ENCODE data around the gene CEP112. TPM values are rescaled to one million over a fixed set of nuclear protein-coding genes. Genes with fewer than 3 reads are reported as not detected.

Gene CEP112
- total and polyA plus RNA-seq, 2 donors (not counting 3 experiments of a cell fraction or from before 2014, with no cell fraction given), result 1.5 to 25.3 TPM

- no peak overlapping the region for H3K9ac ChIP-seq (replicated peaks; ENCODE audit: extremely low read depth, insufficient read depth, low read length)
- H3K27me3 ChIP-seq (ENCODE audit: control insufficient read depth in 2 of 2, insufficient read depth in 2 of 2, low read length in 2 of 2), result no peaks in the 10 kb centered on the region
- BruUV-seq (replicated peaks), result no TSS peak
- H3K79me2 ChIP-seq (ENCODE audit: control insufficient read depth, insufficient read depth, low read length), result no peaks in the 10 kb centered on the region
- no peak for FAIRE-seq
- no peak overlapping the region for H3K4me2 ChIP-seq (ENCODE audit: insufficient read depth, low read length)
- TF ChIP-seq MAX (IDR thresholded peaks at IDR 0.05; ENCODE audit: insufficient read depth, insufficient read length), result no peak
- TF ChIP-seq GATA2 (IDR thresholded peaks at IDR 0.05; ENCODE audit: insufficient read depth, insufficient read length, low read depth, low read length), result no peak
- TF ChIP-seq POLR2AphosphoS5 (IDR thresholded peaks at IDR 0.05; ENCODE audit: insufficient read depth, low read depth, low read length), result no peak
- ChIA-PET POLR2A (no interaction called here), CTCF (no interaction called here)
- H3K4me3 ChIP-seq (replicated peaks in 1 of 3; ENCODE audit: insufficient read depth in 1 of 3, low read depth in 1 of 3, low read length in 3 of 3), result no peak overlapping the region
- dilution Hi-C loops (cut with MboI; ENCODE audit: extremely low pct_ligation_motif_present, low sequenced_read_pairs) (no loop called here), intact Hi-C loops (cut with micrococcal nuclease) (no loop called here)
- no peaks in the 10 kb centered on the region for H3K9me3 ChIP-seq (replicated peaks; ENCODE audit: control insufficient read depth, insufficient read depth, low read length)
- H2AFZ ChIP-seq (ENCODE audit: low read depth, low read length), result no peak overlapping the region
- H3K9me1 ChIP-seq (replicated peaks; ENCODE audit: control insufficient read depth, extremely low read depth, insufficient read depth, low read length), result no peaks in the 10 kb centered on the region
- H3K36me3 ChIP-seq (ENCODE audit: control insufficient read depth in 2 of 2, extremely low read depth in 1 of 2, insufficient read depth in 2 of 2, low read length in 2 of 2), result no peaks in the 10 kb centered on the region
- no peak for DNase-seq (ENCODE audit: low read depth, low spot score)
- no peaks in the 10 kb centered on the region for H4K20me1 ChIP-seq (replicated peaks; ENCODE audit: control insufficient read depth, extremely low read depth, insufficient read depth, low read length)
- no peak overlapping the region for H3K27ac ChIP-seq (ENCODE audit: insufficient read depth, low read depth, low read length)
- H3K4me1 ChIP-seq (ENCODE audit: control insufficient read depth, extremely low read depth, insufficient read depth, low read length), result peaks cover 5% of the 10 kb centered on the region
Observed at GRCh38 chr17:65913326-65913850, 278.5 kb downstream of the CEP112 start.

GRCh38 chr17:65910836-65911235, 281.1 kb downstream of the CEP112 start:
- intact Hi-C loops (cut with micrococcal nuclease), result no loop called here
- Histone ChIP-seq H2AFZ (ENCODE audit: low read depth, low read length) (no peak overlapping the region), H4K20me1 (replicated peaks; ENCODE audit: control insufficient read depth, extremely low read depth, insufficient read depth, low read length) (no peaks in the 10 kb centered on the region), H3K79me2 (ENCODE audit: control insufficient read depth, insufficient read depth, low read length) (no peaks in the 10 kb centered on the region), H3K4me1 (ENCODE audit: control insufficient read depth, extremely low read depth, insufficient read depth, low read length) (peaks cover 4% of the 10 kb centered on the region), H3K27me3 (ENCODE audit: control insufficient read depth in 2 of 2, insufficient read depth in 2 of 2, low read length in 2 of 2) (no peaks in the 10 kb centered on the region), H3K36me3 (ENCODE audit: control insufficient read depth in 2 of 2, extremely low read depth in 1 of 2, insufficient read depth in 2 of 2, low read length in 2 of 2) (no peaks in the 10 kb centered on the region), H3K9me1 (replicated peaks; ENCODE audit: control insufficient read depth, extremely low read depth, insufficient read depth, low read length) (no peaks in the 10 kb centered on the region), H3K9me3 (replicated peaks; ENCODE audit: control insufficient read depth, insufficient read depth, low read length) (no peaks in the 10 kb centered on the region), H3K9ac (replicated peaks; ENCODE audit: extremely low read depth, insufficient read depth, low read length) (no peak overlapping the region), H3K27ac (ENCODE audit: insufficient read depth, low read depth, low read length) (no peak overlapping the region), H3K4me3 (replicated peaks in 1 of 3; ENCODE audit: insufficient read depth in 1 of 3, low read depth in 1 of 3, low read length in 3 of 3) (no peak overlapping the region), H3K4me2 (ENCODE audit: insufficient read depth, low read length) (no peak overlapping the region)
- DNase-seq (ENCODE audit: low read depth, low spot score) (no peak), FAIRE-seq (no peak)
- BruUV-seq (replicated peaks), result no TSS peak
- CTCF ChIA-PET, result no interaction called here
- POLR2A ChIA-PET, result no interaction called here
- no peak for TF ChIP-seq POLR2A (IDR thresholded peaks at IDR 0.05; ENCODE audit: low read depth, low read length)
- no peak for TF ChIP-seq CTCF (IDR thresholded peaks at IDR 0.05; ENCODE audit: extremely low read depth in 1 of 2, insufficient read depth in 1 of 2, low read depth in 1 of 2, low read length in 2 of 2)
- TF ChIP-seq EZH2 (IDR thresholded peaks at IDR 0.05; ENCODE audit: borderline replicate concordance, low read depth, low read length, severe bottlenecking), result no peak
- no peak for TF ChIP-seq FOS (IDR thresholded peaks at IDR 0.05; ENCODE audit: borderline replicate concordance, insufficient read depth, low read length)
- TF ChIP-seq GATA2 (IDR thresholded peaks at IDR 0.05; ENCODE audit: insufficient read depth, insufficient read length, low read depth, low read length), result no peak
- TF ChIP-seq POLR2AphosphoS5 (IDR thresholded peaks at IDR 0.05; ENCODE audit: insufficient read depth, low read depth, low read length), result no peak
- no peak for TF ChIP-seq MAX (IDR thresholded peaks at IDR 0.05; ENCODE audit: insufficient read depth, insufficient read length)
- no peak for TF ChIP-seq JUN (IDR thresholded peaks at IDR 0.05; ENCODE audit: borderline replicate concordance, insufficient read depth, insufficient read length, low read depth)
- no peak for TF ChIP-seq MYC (IDR thresholded peaks at IDR 0.05; ENCODE audit: low read depth, low read length)
- dilution Hi-C loops (cut with MboI; ENCODE audit: extremely low pct_ligation_motif_present, low sequenced_read_pairs), result no loop called here

Data from endothelial cell of umbilical vein (primary cell).